NCI-H524 treated with DMSO at 0.1 percent for 48 hours (cell line): ENCODE results near the gene OR4D1.

Experiments
- DNase-seq: peaks from one replicate; lab custom pipeline; 2025; lab: John Stamatoyannopoulos, UW

The OR4D1 gene

DNA sequence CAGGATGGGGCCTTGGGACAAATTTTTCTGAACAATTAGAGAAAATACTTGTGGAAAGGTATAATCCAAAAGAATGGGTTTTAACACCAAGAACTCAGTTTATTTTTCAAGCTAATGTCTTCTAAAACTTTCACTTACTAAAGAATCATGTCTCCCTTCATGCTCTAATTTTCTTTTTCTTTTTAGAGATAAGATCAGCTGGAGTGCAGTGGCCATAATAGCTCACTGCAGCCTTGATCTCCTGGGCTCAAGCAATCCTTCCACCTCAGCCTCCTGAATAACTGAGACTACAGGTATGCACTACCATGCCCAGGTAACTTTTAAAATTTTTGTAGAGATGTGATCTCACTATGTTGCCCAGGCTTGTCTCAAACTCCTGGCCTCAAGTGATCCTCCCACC, 5.5 kb downstream of the OR4D1 start:
- no peak for DNase-seq

GRCh38 chr17:58156839-58157803, 8.9 kb downstream of the OR4D1 start:
- peak; percentile 57 for DNase-seq

GRCh38 chr17:58158181-58158580, 10.0 kb downstream of the OR4D1 start:
- no peak for DNase-seq

GRCh38 chr17:58161566-58161965, 13.4 kb downstream of the OR4D1 start:
- no peak for DNase-seq

GRCh38 chr17:58165981-58166380, 17.8 kb downstream of the OR4D1 start:
- no peak for DNase-seq

DNA sequence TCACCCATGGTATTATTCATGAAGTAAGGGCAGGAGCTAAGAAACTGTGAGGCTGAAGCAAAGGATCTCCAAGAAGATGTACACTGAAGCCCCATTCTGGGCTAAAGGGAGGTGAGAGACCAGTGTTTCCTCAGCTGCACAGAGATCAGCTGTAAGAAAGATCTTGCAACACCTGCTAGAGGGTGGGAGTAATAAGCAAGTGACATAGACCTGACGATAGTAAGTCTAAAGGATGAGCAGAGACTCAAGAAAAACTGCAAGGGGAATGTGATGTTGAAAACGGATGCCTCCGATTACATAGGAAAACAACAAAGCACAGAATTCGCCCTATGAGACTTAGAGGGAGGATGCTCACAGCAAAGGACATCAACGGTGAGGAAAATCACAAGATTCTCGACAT, 18.5 kb downstream of the OR4D1 start, which contains the start of gene OR4D2:
OR4D2 (plus strand) TSS at position 301 of the 400 bp plus-strand sequence. CDS start 2,674 bp downstream, outside the sequence.
- no peak for DNase-seq

DNA sequence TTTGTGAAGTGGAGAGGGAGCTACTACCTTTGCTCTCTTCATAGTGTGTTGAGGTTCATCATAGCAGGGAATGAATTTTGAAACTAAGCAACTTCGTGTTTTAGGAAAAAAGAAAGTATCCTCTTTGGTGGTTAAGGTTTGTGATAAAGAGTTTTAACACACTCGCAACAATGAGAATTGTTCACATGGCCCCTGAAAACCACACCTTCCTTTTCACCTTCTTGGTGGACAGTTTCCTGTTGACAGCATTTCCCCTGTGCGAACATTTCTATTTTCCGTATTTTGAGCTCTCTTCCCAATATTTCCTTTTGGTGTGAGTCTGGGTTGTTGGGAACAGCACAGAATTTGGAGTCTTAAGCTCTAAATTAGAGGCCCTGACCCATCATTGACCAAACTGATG, 22.4 kb downstream of the OR4D1 start:
- no peak for DNase-seq

DNA sequence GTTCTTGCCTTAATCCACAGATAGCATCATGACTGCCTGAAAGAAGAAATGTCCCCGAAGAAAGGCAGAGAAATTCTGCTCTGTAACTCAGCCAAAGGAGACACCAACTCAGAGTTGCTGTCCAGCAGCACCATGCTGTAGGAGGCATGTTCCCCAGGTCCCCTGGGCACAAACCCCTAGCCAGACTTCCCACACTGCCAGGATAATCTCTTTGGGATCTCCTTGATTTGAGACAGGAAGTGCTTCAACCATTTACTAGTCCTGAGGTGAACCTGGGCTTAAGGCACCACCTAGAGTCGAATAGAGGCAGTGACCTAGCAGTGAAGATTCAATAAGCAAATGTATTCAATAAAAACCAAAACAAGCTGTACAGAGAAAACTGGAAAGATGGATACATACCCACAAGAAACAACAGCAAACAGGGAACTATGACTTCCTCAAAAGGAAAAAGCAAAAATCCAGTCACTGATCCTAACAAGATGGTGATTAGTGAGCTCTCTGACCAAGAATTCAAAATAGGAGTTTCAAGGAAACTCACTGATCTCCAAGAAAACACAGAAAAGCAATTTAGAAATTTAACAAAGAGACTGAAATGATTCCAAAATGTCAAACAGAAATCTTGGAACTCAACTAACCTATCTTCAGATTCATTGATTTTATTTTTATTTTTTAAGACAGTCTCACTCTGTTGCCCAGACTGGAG, 24.3 kb downstream of the OR4D1 start:
- DNase-seq = peak; percentile 18

- DNase-seq = no peak
These were observed 26.7 kb downstream of the OR4D1 start for GRCh38 chr17:58174871-58175270.

DNA sequence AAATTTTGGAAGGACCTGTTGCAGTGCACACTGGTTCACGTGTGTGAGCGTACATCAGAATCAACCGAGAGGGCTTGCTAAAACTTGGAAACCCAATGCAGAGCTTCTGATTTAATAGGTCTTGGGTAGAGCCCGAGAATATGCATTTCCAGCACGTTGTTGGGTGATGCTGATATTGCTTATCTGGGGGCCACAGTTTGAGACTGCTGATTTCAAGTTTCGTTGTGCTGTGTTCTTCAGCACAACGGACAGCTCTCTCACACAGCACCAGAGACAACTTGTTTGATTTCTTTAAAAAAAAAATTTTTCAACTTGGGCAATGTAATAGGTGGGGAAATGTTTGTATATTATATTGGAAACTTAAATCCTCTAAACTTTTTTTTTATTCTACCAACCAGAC, 28.0 kb downstream of the OR4D1 start:
- no peak for DNase-seq

GRCh38 chr17:58181796-58182195, 33.6 kb downstream of the OR4D1 start:
- no peak for DNase-seq

GRCh38 chr17:58183514-58183913, 35.3 kb downstream of the OR4D1 start:
- DNase-seq = no peak

DNA sequence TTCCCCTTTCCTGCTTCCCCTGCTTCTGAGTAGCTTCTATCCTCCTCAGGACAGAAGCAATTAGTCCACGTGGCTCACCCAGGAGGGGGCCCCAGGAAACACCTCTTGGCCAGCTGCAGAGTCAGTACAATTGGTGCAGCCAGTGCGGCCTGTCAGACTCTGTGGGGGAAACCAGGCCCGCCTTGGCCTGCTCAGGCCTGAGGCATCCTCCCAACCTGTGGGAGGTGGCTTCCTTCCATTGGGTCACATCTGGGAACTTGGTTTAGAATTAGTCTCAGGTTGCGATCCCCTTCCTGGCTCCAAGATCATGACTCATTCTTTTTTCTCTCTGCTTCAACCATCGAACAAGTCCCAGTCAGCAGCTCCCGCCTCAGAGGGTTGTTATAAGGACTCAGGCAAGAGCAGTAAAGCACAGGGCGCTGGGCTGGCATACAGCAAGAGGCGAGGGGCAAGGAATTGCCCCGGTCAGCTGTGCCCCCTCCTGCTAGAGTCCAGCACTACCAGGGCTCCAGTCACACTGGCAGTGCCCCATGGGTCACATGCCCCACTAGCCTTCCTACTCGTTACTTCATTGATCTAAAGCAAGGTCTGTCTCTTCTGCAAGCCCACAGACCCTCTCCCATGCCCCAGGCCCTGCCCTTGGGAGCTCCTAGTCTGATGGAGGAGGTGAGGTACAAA, 36.3 kb downstream of the OR4D1 start:
- DNase-seq = no peak

GRCh38 chr17:58184986-58185761, 37.0 kb downstream of the OR4D1 start:
- DNase-seq = no peak

GRCh38 chr17:58186591-58186990, 38.4 kb downstream of the OR4D1 start:
- DNase-seq = no peak

DNA sequence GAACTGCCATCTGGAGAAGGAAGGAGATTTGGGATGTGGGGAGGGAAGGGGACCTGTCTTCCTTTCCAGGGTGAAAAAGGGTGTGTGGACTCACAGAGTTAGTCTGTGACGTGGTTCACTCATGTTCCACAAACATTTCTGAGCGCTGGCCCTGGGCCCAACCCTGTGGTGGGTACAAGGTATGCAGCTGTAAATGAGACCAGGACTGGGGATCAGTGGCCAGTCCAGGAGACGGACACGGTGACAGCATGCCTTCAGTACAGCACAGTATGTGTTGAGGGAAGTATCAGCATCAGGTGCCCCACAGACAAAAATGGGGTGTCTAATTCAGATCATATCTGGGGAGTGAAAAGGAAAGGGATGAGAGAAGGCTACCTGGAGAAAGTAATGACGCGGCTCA, 38.9 kb downstream of the OR4D1 start:
- no peak for DNase-seq

- DNase-seq = no peak
These were observed 39.5 kb downstream of the OR4D1 start for GRCh38 chr17:58187675-58188074.

GRCh38 chr17:58189436-58190146, 41.4 kb downstream of the OR4D1 start:
- DNase-seq = no peak

DNA sequence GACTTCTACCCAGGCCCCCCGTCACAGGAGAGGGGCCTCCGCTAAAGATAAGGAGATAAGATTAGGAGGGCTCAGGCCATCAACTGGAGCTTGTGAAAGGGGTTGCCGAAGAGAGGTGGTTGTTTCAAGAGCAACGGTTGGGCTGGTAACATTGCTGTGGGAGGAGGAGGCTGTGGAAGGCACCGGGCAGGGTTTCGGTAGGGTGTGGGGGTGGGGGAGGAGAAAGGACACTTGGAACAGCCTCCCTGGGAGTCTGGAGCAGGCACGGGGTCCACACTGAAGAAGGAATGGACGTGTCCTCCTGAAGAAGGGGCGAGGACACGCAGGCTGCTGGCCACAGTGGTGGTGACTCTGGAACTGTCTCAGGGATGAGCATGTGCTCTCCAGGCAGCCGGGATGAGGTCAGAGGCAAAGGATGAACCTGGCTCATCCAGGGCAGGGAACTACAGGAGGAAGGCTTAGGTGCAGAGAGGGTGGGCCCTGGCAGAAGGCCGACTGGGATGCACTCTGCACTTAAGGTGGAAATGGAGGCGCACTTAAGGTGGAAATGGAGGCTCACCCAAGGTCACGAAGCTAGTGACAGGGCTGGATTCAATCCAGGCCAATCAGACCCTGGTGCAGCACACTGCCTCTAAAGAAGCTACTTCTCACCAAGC, 43.2 kb downstream of the OR4D1 start:
- no peak for DNase-seq

DNA sequence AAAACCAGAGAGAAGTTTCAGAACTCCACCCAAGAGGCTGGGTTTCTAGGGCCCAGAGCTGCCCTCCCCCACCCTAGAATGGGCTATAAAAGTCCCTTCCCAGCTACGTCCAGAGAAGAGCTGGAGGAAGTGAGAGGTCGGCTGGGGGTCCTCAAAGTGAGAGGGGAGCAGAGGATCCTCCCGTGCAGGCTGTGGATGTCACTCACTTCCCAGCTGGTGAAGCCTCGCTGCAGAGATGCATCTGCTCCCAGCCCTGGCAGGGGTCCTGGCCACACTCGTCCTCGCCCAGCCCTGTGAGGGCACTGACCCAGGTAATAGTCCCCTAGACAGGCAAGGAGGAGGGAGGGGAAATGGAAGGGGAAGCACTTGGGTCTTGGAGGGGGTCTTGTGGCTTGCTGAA, 44.4 kb downstream of the OR4D1 start, which contains the start of gene EPX:
EPX (plus strand) TSS at position 115 of the 400 bp plus-strand sequence; CDS start at position 236, 121 bp downstream.
- no peak for DNase-seq
